ENCODE data around the gene KIF5A.
"Not testable (repeated sequence)": the region's sequence is repeated elsewhere in the genome, so short reads cannot be mapped to it uniquely, and the experiment has no call there.

The KIF5A gene

DNA sequence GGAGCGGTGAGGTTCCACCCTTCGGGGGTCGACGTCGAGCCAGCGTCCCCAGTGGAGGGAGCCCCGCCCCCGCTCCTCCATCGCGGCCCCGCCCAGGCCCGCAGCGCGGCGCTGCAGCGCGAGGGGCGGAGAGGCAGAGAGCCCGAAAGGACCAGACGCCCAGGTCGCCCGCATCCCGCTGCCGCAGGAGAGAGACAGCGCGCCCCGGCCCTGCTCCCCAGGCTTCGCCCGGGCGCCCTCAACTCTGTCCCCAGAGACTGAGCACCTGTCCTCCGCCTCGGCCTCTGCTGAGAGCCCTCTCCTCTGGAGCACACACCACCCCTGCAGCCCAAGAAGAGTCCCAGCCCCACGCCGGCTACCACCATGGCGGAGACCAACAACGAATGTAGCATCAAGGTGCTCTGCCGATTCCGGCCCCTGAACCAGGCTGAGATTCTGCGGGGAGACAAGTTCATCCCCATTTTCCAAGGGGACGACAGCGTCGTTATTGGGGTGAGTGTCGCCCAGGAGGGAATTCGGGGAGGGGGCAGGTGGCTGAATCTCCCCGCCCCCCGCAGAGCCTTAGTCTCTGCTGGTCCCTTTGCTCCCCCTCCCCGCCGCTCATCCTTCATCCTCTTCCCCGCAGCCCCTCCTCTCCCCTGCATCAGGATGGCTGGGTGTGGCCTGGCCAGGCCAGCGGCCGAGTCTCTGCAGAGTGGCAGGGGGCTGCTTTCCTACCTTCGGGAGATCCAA is at the start of gene KIF5A:
KIF5A (plus strand) TSS at position 136 of the 732 bp plus-strand sequence; CDS start at position 364, 228 bp downstream.
- peak; percentile 22 for DNase-seq

DNA sequence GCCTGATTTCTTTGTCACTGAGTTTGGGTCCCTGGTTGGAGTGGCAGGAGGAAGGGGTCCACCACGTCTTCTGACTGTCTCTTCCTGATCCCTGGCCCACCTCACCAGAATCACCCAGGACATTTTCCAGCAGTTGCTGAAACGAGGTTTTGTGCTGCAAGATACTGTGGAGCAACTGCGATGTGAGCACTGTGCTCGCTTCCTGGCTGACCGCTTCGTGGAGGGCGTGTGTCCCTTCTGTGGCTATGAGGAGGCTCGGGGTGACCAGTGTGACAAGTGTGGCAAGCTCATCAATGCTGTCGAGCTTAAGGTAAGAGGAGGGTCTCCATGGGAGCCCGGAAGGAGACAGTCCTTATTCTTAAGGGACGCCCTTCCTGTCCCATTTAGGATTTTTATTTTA is 49.6 kb upstream of the KIF5A start:
- DNase-seq = no peak

DNA sequence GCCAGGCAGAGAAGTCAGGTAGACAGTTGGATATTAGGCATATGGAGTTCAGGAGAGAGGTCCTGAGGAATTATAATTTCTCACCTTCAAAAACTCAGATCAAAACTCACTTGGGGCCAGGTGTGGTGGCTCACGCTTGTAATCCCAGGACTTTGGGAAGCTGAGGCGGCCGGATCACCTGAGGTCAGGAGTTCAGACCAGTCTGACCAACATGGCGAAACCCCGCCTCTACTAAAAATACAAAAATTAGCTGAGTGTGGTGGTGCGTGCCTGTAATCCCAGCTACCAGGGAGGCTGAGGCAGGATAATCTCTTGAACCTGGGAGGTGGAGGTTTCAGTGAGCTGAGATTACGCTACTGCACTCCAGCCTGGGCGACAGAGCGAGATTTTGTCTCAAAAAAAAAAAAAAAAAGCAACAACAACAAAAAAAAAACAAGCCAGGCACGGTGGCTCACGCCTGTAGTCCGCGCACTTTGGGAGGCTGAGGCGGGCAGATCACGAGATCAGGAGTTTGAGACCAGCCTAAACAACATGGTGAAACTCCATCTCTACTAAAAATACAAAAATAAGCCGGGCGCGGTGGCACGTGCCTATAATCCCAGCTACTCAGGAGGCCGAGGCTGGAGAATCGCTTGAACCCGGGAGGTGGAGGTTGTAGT is 47.4 kb upstream of the KIF5A start:
- DNase-seq = not testable (repeated sequence)

DNA sequence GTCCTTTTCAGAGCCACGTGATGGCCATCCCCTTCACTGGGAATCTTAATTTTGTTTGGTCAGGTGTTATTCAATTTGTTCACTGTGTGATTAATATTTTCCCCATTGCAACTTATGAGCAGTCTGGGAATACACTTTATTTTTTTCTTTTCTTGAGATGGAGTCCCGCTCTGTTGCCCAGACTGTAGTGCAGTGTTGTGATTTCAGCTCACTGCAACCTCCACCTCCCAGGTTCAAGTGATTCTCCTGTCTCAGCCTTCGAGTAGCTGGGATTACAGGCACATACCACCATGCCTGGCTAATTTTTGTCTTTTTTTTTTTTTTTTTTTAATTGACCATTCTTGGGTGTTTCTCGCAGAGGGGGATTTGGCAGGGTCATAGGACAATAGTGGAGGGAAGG is 43.3 kb upstream of the KIF5A start:
- not testable (repeated sequence) for DNase-seq

DNA sequence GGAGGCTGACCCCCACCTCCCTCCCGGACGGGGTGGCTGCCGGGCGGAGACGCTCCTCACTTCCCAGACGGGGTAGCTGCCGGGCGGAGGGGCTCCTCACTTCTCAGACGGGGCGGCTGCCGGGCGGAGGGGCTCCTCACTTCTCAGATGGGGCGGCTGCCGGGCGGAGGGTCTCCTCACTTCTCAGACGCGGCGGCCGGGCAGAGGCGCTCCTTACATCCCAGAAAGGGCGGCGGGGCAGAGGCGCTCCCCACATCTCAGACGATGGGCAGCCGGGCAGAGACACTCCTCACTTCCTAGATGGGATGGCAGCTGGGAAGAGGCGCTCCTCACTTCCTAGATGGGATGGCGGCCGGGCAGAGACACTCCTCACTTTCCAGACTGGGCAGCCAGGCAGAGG is 42.0 kb upstream of the KIF5A start:
- not testable (repeated sequence) for DNase-seq

DNA sequence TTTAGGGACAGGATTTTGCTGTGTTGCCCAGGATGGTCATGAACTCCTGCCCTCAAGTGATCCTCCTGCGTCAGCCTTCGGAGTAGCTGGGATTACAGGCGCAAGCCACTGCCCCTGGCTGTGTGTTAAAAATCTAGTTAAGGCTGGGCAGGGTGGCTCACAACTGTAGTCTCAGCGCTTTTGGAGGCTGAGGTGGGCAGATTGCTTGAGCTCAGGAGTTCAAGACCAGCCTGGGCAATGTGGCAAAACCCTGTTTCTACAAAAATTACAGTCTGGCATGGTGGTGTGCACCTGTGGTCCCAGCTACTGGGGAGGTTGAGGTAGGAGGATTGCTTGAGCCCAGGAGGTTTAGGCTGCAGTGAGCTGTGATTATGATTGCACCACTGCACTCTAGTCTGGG is 38.7 kb upstream of the KIF5A start:
- no peak for DNase-seq

DNA sequence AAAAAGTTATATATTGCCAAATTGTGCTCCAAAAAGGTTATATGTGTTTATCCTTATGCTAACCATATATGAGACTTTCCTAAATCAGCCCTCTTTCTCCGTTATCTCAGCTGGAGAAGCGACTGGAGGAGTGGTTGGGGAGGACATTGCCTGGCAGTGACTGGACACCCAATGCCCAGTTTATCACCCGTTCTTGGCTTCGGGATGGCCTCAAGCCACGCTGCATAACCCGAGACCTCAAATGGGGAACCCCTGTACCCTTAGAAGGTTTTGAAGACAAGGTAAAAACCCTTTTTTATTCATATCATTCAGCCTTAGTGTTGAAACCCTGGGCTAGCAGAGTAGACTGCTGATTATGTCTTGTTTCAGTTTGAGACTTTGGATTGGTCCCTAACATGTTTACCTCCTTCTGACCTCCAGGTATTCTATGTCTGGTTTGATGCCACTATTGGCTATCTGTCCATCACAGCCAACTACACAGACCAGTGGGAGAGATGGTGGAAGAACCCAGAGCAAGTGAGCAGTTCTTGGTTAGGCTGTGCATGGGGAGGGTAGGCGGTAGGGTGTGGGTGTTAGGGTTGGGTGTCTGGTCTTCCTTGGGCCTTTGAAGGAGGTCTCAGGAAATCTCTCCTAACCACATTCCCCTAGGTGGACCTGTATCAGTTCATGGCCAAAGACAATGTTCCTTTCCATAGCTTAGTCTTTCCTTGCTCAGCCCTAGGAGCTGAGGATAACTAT is 38.1 kb upstream of the KIF5A start:
- no peak for DNase-seq

DNA sequence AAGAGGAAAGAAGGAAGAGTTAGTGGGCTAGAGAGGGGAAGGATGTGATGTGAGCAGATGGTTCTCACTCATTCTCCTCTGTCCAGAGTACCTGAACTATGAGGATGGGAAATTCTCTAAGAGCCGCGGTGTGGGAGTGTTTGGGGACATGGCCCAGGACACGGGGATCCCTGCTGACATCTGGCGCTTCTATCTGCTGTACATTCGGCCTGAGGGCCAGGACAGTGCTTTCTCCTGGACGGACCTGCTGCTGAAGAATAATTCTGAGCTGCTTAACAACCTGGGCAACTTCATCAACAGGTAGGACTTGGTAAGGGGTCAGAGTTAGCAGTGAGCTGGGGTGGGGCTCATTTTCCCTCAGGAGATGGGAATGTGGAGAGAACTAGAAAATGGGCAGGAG is 37.2 kb upstream of the KIF5A start:
- no peak for DNase-seq

DNA sequence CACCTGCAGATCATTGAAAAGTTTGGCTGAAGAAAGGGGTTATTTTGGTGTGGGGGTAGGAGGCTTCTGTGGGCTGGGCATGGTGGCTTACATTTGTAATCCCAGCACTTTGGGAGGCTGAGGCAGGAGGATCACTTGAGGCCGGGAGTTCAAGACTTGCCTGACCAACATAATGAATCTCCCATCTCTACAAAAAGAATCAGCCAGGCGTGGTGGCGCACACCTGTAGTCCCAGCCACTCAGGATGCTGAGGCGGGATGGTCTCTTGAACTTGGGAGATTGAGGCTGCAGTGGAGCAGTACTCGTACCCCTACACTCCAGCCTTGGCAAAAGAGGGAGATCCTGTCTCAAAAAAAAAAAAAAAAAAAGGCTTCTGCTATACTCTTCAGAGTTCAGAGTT is 36.6 kb upstream of the KIF5A start:
- DNase-seq = no peak

DNA sequence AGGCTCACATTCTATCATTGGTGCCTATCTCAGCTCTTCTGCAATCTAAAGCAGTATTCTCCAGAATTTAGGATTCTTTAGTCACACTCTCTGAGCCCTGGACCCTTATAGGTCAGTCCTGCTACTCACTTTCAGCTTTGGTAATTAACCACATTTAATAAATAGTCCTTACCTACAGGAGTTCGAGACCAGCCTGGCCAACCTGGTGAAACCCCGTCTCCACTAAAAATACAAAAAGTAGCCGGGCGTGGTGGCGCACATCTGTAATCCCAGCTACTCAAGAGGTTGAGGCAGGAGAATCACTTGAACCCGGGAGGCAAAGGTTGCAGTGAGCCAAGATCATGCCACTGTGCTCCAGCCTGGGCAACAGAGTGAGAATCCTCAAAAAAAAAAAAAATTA is 36.2 kb upstream of the KIF5A start:
- DNase-seq = not testable (repeated sequence)

DNA sequence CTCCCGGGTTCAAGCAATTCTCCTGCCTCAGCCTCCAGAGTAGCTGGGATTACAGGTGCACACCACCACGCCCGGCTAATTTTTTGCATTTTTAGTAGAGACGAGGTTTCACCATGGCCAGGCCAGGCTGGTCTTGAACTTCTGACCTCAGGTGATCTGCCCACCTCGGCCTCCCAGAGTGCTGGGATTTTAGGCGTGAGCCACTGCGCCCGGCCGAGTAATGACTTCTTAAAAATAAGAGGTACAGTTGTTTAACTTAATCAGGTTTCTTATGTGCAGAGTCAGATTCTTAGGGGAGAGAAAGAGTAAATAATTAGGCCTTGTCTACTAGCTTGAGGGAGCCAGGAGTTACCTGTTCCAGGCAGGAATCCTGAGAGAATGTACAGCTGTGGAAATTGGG is 35.6 kb upstream of the KIF5A start:
- not testable (repeated sequence) for DNase-seq

DNA sequence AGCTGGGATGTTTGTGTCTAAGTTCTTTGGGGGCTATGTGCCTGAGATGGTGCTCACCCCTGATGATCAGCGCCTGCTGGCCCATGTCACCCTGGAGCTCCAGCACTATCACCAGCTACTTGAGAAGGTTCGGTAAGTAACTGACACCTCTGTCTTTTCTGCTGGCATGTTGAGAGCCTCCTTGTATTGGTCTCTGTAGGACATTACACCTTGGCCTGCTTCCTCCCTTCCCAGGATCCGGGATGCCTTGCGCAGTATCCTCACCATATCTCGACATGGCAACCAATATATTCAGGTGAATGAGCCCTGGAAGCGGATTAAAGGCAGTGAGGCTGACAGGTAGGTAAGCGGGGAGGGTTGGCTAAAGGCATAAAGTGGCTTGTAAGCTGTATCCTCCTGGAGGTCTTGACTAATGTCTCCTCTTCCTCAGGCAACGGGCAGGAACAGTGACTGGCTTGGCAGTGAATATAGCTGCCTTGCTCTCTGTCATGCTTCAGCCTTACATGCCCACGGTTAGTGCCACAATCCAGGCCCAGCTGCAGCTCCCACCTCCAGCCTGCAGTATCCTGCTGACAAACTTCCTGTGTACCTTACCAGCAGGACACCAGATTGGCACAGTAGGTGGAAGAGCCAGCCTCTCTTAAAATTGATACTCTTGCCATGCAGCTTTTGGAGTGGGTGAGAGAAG is 35.0 kb upstream of the KIF5A start:
- no peak for DNase-seq

DNA sequence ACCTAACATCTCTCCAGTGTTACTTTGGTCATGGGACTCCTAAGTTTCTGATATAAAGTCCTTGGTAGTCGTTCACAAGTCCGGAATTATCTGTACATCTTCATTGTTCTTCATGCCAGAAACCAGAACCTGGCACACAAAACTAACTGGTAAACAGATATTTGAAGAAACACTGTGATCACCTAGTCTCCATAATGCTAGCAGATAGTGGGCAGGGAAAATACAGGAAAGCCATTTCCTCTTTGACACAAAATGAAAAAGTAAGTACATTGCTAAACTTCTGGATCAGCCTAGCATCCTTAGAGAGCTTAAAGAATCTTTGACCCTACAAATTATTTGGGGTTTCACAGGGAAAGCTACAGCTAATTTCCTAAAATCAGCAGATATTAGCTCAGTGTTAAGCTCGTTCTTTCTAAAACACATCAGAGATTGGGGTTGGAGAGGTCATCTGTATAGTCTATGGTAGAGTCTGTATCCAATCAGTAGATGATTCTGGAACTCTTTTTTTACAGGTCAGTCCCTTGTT is 34.4 kb upstream of the KIF5A start:
- no peak for DNase-seq

DNA sequence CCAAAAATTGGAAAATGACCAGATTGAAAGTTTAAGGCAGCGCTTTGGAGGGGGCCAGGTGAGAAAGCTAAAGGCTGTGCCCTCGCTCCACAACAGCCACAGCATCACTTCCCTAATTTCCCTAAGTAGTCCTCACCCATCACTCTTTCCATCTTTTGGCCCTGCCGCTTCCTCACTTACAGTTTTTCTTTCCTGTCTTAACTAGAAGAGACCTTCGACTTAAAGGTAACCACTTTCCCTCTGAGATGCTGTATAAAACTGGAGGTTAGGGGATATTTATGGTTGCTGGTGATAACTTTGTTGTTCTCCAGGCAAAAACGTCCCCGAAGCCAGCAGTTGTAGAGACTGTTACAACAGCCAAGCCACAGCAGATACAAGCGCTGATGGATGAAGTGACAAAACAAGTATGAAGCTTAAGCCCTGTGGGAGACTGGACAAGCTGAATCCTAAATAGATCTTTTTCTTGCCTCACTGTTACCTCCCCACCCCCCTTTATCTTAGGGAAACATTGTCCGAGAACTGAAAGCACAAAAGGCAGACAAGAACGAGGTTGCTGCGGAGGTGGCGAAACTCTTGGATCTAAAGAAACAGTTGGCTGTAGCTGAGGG is 33.8 kb upstream of the KIF5A start:
- no peak for DNase-seq

DNA sequence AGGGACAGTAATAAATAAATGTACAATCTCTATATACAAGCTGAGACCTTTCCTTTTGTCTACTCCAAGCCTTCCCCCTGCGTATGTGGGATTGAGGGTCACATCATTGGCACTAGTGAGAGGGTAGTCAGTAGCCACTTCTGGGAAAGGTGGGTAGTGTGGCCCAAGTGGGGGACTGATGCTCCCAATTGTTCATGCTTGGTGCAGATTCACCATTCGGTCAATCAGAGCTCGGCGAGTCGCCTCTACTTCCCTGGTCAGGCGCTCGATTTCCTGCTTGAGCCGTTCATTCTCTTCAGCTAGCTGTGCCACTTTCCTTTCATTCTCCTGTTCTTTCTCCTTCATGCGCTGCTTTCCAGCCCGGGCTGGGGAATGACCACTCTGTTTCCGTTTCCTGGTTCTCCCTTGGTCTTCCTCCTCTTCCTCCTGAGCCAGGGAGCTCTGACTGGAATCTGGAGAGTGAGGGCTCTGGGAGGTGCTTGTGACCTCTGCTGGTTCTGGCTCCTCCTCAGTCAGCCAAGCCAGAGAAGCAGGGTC is 33.2 kb upstream of the KIF5A start:
- no peak for DNase-seq

DNA sequence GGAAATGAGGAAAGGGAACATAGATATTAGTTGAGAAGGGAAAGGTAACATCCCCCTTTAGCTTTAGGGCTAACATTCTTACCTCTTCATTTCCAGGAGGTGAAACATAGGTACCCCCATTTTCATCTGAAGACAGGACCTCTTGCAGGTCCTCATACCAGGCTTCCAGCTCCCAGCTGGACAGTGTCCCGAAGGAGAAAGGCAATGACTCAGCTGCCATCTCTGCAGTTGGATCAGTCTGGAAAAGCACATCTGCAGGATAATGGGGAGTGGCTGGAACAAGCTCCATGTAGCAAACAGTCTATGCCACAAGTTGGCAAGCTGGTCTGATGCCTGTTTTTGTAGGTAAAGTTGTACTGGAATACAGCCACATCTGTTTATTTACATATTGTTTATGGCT is 32.7 kb upstream of the KIF5A start:
- DNase-seq = no peak

DNA sequence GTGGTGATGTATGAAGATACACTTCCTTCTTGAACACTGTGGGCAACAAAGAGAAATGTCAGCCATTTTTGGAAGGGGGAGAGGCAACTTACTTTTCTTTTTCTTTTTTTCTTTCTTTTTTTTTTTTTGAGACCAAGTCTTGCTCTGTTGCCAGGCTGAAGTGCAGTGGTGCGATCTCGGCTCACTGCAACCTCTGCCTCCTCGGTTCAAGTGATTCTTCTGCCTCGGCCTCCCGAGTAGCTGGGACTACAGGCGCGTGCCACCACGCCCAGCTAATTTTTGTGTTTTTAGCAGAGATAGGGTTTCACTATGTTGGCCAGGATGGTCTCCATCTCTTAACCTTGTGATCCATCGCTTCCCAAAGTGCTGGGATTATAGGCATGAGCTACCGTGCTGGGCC is 32.1 kb upstream of the KIF5A start:
- DNase-seq = not testable (repeated sequence)

DNA sequence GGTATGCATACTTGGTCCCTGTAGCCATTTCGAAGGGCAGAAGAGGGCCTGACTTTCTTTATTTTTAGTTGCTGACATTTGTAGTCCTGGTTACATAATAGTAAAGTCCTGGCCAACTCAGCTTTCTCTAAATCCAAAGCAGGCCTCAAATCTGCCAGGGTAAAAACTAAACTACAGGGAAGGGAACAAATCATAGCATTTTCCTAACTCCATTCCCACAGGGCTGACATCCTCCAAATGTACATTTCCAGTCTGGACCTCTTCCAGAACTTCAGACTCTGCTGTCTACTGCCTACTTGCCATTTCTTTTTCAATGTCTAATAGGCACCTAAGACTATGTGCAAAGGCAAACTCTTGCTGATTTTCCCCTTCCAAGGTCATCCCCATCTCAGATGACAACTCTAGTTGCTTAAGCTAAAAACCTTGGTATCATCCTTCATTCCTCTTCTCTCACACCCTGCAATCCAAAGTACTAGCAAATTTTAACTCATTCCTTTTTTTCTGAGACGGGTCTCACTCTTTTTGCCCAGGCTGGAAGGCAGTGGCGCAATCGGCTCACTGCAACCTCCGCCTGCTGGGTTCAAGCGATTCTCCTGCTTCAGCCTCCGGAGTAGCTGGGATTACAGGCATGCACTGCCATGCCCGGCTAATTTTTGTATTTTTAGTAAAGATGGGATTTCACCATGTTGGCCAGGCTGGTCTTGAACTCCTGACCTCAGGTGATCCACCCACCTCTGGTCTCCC is 31.5 kb upstream of the KIF5A start:
- no peak for DNase-seq

DNA sequence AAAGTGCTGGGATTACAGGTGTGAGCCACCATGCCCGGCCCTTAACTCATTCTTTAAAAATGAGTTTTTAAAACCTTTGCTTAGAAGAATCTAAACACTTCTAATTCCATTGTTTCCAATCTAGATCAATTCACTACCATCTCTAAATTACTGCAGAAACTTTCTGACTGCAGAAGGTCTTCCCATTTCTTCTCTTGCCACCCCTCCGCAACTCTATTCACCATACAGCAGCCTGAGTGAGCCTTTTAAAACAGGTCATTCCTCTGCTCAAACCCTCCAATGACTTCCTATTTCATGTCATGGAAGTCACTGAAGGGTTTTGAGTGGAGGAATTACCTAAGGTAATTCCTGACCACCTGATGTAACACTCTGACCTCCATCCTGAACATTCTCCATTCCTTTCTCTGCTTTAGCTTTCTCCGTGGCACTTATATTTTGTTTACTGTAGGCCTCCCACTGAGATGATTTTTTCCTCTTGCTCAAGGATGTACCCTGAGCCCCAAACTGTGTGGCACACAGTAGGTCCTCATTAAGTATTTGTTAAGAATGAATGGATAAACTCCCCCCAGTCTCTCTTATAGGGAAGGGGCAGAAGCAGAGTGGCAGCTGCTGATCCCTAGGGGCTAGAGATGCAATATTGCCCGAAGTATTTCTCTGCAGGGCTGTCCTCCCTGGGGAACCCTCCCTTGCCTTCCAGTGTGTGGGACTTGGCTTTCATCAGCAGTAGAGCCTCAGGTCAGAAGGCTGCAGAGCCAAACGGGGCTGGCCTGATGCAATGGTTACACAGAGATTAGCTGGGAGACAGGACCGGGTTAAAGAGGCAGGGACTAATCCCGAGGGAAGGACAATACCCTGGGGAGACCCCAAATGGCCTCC is 30.7 kb upstream of the KIF5A start:
- DNase-seq = no peak

DNA sequence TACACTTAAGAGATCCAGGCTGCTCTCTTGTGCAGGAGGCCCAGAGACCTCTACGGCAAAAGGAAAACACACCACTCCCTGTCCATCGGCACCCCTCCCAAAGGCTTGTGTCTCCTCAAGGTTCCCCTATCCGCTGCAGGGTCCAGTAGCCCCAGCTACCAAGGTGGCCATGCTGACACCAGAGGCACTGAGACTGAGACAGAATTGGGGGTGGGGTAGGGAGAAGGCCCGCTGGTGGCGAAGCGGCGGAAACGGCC is 30.1 kb upstream of the KIF5A start:
- no peak for DNase-seq

Data from stimulated activated naive CD4-positive, alpha-beta T cell treated with Interleukin-2 at 50 U/mL for 16 hours (primary cell).